ENCODE results near the gene PITPNM2. TPM values are rescaled to one million over a fixed set of nuclear protein-coding genes. Genes with fewer than 3 reads are reported as not detected.

PITPNM2 gene
- 12.1 to 22.3 TPM (median 18.8 TPM) in 5 replicates for total RNA-seq (2022; extraction: Qiagen RNA extraction)

GRCh38 chr12:123150744-123151456 lies at the start of gene PITPNM2:
Gene PITPNM2 (minus strand): TSS chr12:123151090. CDS start chr12:123034590, 116,500 bp downstream.

Other genes with a start within 250 kb of the PITPNM2 start
- gene ABCB9, start 184.6 kb downstream of the PITPNM2 start, total RNA-seq (2022; extraction: Qiagen RNA extraction), result 10.2 to 12.8 TPM (median 11.7 TPM) in 5 replicates
- 11.0 to 19.9 TPM (median 19.4 TPM) in 5 replicates for gene OGFOD2, start 175.8 kb downstream of the PITPNM2 start, total RNA-seq (2022; extraction: Qiagen RNA extraction)
- 207 to 258 TPM (median 250 TPM) in 5 replicates for gene ARL6IP4, start 170.4 kb downstream of the PITPNM2 start, total RNA-seq (2022; extraction: Qiagen RNA extraction)
- 17.3 to 24.4 TPM (median 21.4 TPM) in 5 replicates for gene MPHOSPH9, start 82.1 kb upstream of the PITPNM2 start, total RNA-seq (2022; extraction: Qiagen RNA extraction)
- gene MTRFR, start 82.3 kb upstream of the PITPNM2 start, total RNA-seq (2022; extraction: Qiagen RNA extraction), result 13.4 to 17.6 TPM (median 17.0 TPM) in 5 replicates
- 106 to 183 TPM (median 158 TPM) in 5 replicates for gene CDK2AP1, start 120.8 kb upstream of the PITPNM2 start, total RNA-seq (2022; extraction: Qiagen RNA extraction)
- gene SBNO1, start 213.8 kb upstream of the PITPNM2 start, total RNA-seq (2022; extraction: Qiagen RNA extraction), result 17.6 to 28.0 TPM (median 22.2 TPM) in 5 replicates
- gene KMT5A, start 233.0 kb upstream of the PITPNM2 start, total RNA-seq (2022; extraction: Qiagen RNA extraction), result 50.2 to 54.8 TPM (median 53.6 TPM) in 5 replicates

Measured in A549 treated with Mapracorat at 1 μM for 4 hours (cell line).